ENCODE measurements around the gene CACNA1C. TPM values are rescaled to one million over a fixed set of nuclear protein-coding genes. Genes with fewer than 3 reads are reported as not detected.
"Not testable (repeated sequence)": the region's sequence is repeated elsewhere in the genome, so short reads cannot be mapped to it uniquely, and the experiment has no call there.

Gene CACNA1C
- total and polyA plus RNA-seq, 2 donors (not counting 1 experiment from before 2014, with no cell fraction given): 0.01 to 0.02 TPM

DNA sequence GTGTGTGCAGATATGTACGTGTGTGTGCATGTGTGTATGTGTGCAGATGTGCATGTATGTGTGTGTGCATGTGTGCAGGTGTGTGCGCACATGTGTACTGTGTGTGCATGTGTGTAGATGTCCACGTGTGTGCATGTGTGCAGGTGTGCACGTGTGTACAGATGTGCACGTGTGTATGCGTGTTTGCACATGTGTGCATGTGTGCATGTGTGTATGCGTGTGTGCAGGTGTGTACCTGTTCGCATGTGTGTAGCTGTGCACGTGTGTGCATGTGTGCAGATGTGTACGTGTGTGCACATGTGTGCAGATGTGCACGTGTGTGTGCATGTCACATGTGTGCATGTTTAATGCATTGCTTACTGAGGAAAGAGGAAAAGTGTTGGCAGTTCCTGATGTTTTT is 686.3 kb downstream of the CACNA1C start:
- H3K4me1 ChIP-seq (ENCODE audit: control insufficient read depth in 2 of 2, insufficient read depth in 2 of 2, low read length in 2 of 2): no peaks in the 10 kb centered on the region
- Mint-ChIP-seq H3K27me3 (peaks cover 27% of the 10 kb centered on the region), H3K27ac (no peak overlapping the region), H3K4me3 (no peak overlapping the region), H3K4me1 (no peaks in the 10 kb centered on the region), H3K9me3 (ENCODE audit: insufficient read depth) (no peaks in the 10 kb centered on the region)
- H3K9ac ChIP-seq (ENCODE audit: low read length): no peak overlapping the region
- H3K36me3 ChIP-seq (replicated peaks in 1 of 2; ENCODE audit: control extremely low read depth in 1 of 2, control insufficient read depth in 1 of 2, extremely low read depth in 1 of 2, insufficient read depth in 2 of 2, low read length in 1 of 2): no peaks in the 10 kb centered on the region
- H3K27ac ChIP-seq (ENCODE audit: low read length in 2 of 2): no peak overlapping the region
- H2AFZ ChIP-seq (ENCODE audit: insufficient read depth, low read depth, low read length, poor library complexity, severe bottlenecking): no peak overlapping the region
- no peaks in the 10 kb centered on the region for H4K20me1 ChIP-seq (ENCODE audit: control insufficient read depth, insufficient read depth, low read length, poor library complexity, severe bottlenecking)
- H3K9me3 ChIP-seq (ENCODE audit: control extremely low read depth in 1 of 3, control insufficient read depth in 2 of 3, insufficient read depth in 1 of 3, low read length in 2 of 3): no peaks in the 10 kb centered on the region
- ChIA-PET CTCF (no interaction called here), POLR2A (no interaction called here)
- WGBS (ENCODE audit: insufficient coverage): 95% methylated on average over 11 of the region's 11 CpGs
- no peaks in the 10 kb centered on the region for H3K79me2 ChIP-seq (ENCODE audit: control insufficient read depth, insufficient read depth, low read length)
- intact Hi-C loops (cut with micrococcal nuclease): no loop called here
- DNase-seq (no peak), ATAC-seq (ENCODE audit: low read depth) (no peak)
- H3K4me2 ChIP-seq (replicated peaks; ENCODE audit: low read depth, low read length, poor library complexity, severe bottlenecking): no peak overlapping the region
- no peak for TF ChIP-seq EZH2 (IDR thresholded peaks at IDR 0.05; ENCODE audit: borderline replicate concordance, insufficient read depth, low read depth, low read length, poor library complexity, severe bottlenecking)
- TF ChIP-seq, protein P1, sequence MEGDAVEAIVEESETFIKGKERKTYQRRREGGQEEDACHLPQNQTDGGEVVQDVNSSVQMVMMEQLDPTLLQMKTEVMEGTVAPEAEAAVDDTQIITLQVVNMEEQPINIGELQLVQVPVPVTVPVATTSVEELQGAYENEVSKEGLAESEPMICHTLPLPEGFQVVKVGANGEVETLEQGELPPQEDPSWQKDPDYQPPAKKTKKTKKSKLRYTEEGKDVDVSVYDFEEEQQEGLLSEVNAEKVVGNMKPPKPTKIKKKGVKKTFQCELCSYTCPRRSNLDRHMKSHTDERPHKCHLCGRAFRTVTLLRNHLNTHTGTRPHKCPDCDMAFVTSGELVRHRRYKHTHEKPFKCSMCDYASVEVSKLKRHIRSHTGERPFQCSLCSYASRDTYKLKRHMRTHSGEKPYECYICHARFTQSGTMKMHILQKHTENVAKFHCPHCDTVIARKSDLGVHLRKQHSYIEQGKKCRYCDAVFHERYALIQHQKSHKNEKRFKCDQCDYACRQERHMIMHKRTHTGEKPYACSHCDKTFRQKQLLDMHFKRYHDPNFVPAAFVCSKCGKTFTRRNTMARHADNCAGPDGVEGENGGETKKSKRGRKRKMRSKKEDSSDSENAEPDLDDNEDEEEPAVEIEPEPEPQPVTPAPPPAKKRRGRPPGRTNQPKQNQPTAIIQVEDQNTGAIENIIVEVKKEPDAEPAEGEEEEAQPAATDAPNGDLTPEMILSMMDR (IDR thresholded peaks at IDR 0.05): no peak
- no peak overlapping the region for H3K4me3 ChIP-seq (ENCODE audit: control extremely low read depth in 1 of 5, extremely low read depth in 1 of 5, insufficient read depth in 1 of 5, low read depth in 2 of 5, low read length in 4 of 5)
- H3K27me3 ChIP-seq (replicated peaks in 1 of 4; ENCODE audit: control extremely low read depth in 1 of 4, control insufficient read depth in 3 of 4, insufficient read depth in 4 of 4, low read length in 3 of 4): no peaks in the 10 kb centered on the region

DNA sequence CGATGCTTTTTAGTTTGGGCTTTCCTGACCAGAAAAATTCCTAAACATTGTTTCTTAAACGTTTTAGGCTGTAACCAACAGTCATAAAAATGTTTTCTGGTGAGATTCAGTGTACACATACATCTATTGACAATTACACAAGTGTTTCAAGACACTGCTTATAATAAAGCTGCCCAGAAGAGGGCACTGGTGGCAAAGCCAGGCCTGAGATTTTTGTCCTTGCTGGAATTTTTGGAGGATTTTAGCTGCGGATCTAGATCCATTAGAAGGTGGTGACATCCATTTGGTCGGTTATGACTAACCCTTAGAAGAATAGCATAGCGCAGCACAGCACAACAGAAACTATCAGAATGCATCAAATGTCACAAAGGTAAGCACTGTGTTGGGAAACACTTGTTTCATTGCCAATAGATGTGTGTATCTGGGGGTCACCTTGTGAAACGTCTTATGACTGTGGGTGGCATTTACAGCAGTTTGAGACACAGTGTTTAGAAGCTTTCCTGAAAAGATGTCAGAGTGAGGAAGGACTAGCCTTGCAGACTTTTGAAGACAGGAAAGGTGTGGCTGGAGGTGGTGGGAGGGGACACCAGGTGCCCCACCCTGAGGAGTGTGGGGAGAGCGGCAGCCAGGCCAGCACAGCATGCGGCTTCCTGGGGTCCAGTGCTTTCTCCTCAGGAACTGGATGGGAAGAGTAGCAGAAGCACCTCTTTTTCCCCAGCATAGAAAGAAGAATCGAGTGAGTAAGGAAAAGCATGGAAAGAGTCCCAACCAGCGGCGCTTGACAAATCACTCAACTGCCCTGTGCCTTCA is 687.2 kb downstream of the CACNA1C start:
- Histone ChIP-seq H2AFZ (ENCODE audit: insufficient read depth, low read depth, low read length, poor library complexity, severe bottlenecking) (no peak overlapping the region), H3K27me3 (replicated peaks in 1 of 4; ENCODE audit: control extremely low read depth in 1 of 4, control insufficient read depth in 3 of 4, insufficient read depth in 4 of 4, low read length in 3 of 4) (no peaks in the 10 kb centered on the region), H3K4me2 (replicated peaks; ENCODE audit: low read depth, low read length, poor library complexity, severe bottlenecking) (no peak overlapping the region), H3K9ac (ENCODE audit: low read length) (no peak overlapping the region), H3K27ac (ENCODE audit: low read length in 2 of 2) (no peak overlapping the region), H3K9me3 (ENCODE audit: control extremely low read depth in 1 of 3, control insufficient read depth in 2 of 3, insufficient read depth in 1 of 3, low read length in 2 of 3) (no peaks in the 10 kb centered on the region), H4K20me1 (ENCODE audit: control insufficient read depth, insufficient read depth, low read length, poor library complexity, severe bottlenecking) (no peaks in the 10 kb centered on the region), H3K4me3 (ENCODE audit: control extremely low read depth in 1 of 5, extremely low read depth in 1 of 5, insufficient read depth in 1 of 5, low read depth in 2 of 5, low read length in 4 of 5) (no peak overlapping the region), H3K79me2 (ENCODE audit: control insufficient read depth, insufficient read depth, low read length) (no peaks in the 10 kb centered on the region), H3K4me1 (ENCODE audit: control insufficient read depth in 2 of 2, insufficient read depth in 2 of 2, low read length in 2 of 2) (no peaks in the 10 kb centered on the region), H3K36me3 (replicated peaks in 1 of 2; ENCODE audit: control extremely low read depth in 1 of 2, control insufficient read depth in 1 of 2, extremely low read depth in 1 of 2, insufficient read depth in 2 of 2, low read length in 1 of 2) (no peaks in the 10 kb centered on the region)
- Mint-ChIP-seq H3K9me3 (ENCODE audit: insufficient read depth) (no peaks in the 10 kb centered on the region), H3K27ac (no peak overlapping the region), H3K4me1 (no peaks in the 10 kb centered on the region), H3K4me3 (no peak overlapping the region), H3K27me3 (peaks cover 18% of the 10 kb centered on the region)
- TF ChIP-seq EZH2 (IDR thresholded peaks at IDR 0.05; ENCODE audit: borderline replicate concordance, insufficient read depth, low read depth, low read length, poor library complexity, severe bottlenecking): no peak
- TF ChIP-seq, protein P1 (IDR thresholded peaks at IDR 0.05): no peak
- ChIA-PET CTCF (no interaction called here), POLR2A (no interaction called here)
- ATAC-seq (ENCODE audit: low read depth): no peak
- WGBS (ENCODE audit: insufficient coverage): 57% methylated on average over 3 of the region's 11 CpGs
- intact Hi-C loops (cut with micrococcal nuclease): no loop called here
- no peak for DNase-seq

DNA sequence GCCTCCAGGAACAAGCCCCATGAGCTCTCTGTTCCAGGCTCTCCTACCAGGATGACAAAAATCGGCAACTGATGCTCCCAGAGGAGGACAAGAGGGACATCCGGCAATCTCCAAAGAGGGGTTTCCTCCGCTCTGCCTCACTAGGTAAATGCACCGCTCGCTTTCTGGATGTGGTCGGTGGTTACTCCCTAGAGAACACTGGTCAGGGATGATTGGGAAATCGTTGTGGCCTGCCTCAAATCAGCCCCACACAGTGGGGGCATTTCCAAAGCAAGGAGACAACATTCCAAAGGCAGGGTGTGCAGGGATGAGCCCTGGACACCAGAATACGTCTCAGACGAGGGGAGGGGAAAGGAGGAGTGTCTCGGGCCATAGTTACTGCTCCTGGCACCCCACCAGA is 689.2 kb downstream of the CACNA1C start:
- H3K4me1 ChIP-seq (ENCODE audit: control insufficient read depth in 2 of 2, insufficient read depth in 2 of 2, low read length in 2 of 2); H3K27me3 ChIP-seq (replicated peaks in 1 of 4; ENCODE audit: control extremely low read depth in 1 of 4, control insufficient read depth in 3 of 4, insufficient read depth in 4 of 4, low read length in 3 of 4); H3K9me3 Mint-ChIP-seq (ENCODE audit: insufficient read depth); H2AFZ ChIP-seq (ENCODE audit: insufficient read depth, low read depth, low read length, poor library complexity, severe bottlenecking); H3K4me3 Mint-ChIP-seq; H3K9ac ChIP-seq (ENCODE audit: low read length); H4K20me1 ChIP-seq (ENCODE audit: control insufficient read depth, insufficient read depth, low read length, poor library complexity, severe bottlenecking); intact Hi-C loops (cut with micrococcal nuclease); H3K4me1 Mint-ChIP-seq; DNase-seq; H3K9me3 ChIP-seq (ENCODE audit: control extremely low read depth in 1 of 3, control insufficient read depth in 2 of 3, insufficient read depth in 1 of 3, low read length in 2 of 3); H3K4me3 ChIP-seq (ENCODE audit: control extremely low read depth in 1 of 5, extremely low read depth in 1 of 5, insufficient read depth in 1 of 5, low read depth in 2 of 5, low read length in 4 of 5); H3K4me2 ChIP-seq (replicated peaks; ENCODE audit: low read depth, low read length, poor library complexity, severe bottlenecking); H3K36me3 ChIP-seq (replicated peaks in 1 of 2; ENCODE audit: control extremely low read depth in 1 of 2, control insufficient read depth in 1 of 2, extremely low read depth in 1 of 2, insufficient read depth in 2 of 2, low read length in 1 of 2); H3K27ac ChIP-seq (ENCODE audit: low read length in 2 of 2); CTCF ChIA-PET; H3K27ac Mint-ChIP-seq; POLR2A ChIA-PET; H3K79me2 ChIP-seq (ENCODE audit: control insufficient read depth, insufficient read depth, low read length); ATAC-seq (ENCODE audit: low read depth): not testable (repeated sequence)
- 86% methylated on average over 1 of the region's 10 CpGs for WGBS (ENCODE audit: insufficient coverage)
- peaks cover 12% of the 10 kb centered on the region for H3K27me3 Mint-ChIP-seq

All from B cell (primary cell).